H1 (cell line): Measurements from ENCODE around the gene RPL39L. TPM values are rescaled to one million over a fixed set of nuclear protein-coding genes. Genes with fewer than 3 reads are reported as not detected.

Experiments used
- CTCF ChIA-PET: fragments of 300-600 bp; sonication (Branson Sonifier 250); formaldehyde crosslinking; loops from one replicate; lab custom pipeline; 2021; ENCODE audit not compliant: partially characterized antibody; lab: Charles Lee
- POLR2A ChIA-PET: fragments of 300-600 bp; sonication (Branson Sonifier 250); formaldehyde crosslinking; loops from one replicate; lab custom pipeline; 2021; ENCODE audit warnings: inconsistent platforms; ENCODE audit not compliant: partially characterized antibody; lab: Charles Lee
- DNase-seq, 2 experiments: peaks; one replicate each; pipeline versions ENCODE4 v3.0.0 to v3.0.0-alpha.2; 2010 to 2022; ENCODE audit warnings: low spot score in 2 of 2, low read depth in 1 of 2, mixed read lengths in 1 of 2
- FAIRE-seq: peaks from 2 replicates; lab custom pipeline; 2011; peaks lifted over from hg19 to GRCh38; lab: Jason Lieb, UNC
- H2AFZ ChIP-seq: 2 replicates; pipeline ENCODE4 v1.8.1; 2012; ENCODE audit warnings: low read length, inconsistent platforms
- H2AK5ac ChIP-seq: 2 replicates; pipeline ENCODE4 v1.6.1; 2013; ENCODE audit warnings: low read depth, low read length
- H2BK120ac ChIP-seq: replicated peaks from 2 replicates; pipeline ENCODE3; 2013; ENCODE audit warnings: low read depth, low read length, inconsistent platforms
- H2BK12ac ChIP-seq: 2 replicates; pipeline ENCODE4 v1.6.1; 2013; ENCODE audit warnings: low read depth, low read length
- H2BK15ac ChIP-seq: 2 replicates; pipeline ENCODE4 v1.6.1; 2013; ENCODE audit warnings: low read length
- H2BK20ac ChIP-seq: 2 replicates; pipeline ENCODE4 v1.6.1; 2013; ENCODE audit warnings: low read length
- H2BK5ac ChIP-seq: 2 replicates; pipeline ENCODE4 v1.6.1; 2013; ENCODE audit warnings: low read depth, low read length
- H3K14ac ChIP-seq: 2 replicates; pipeline ENCODE4 v1.6.1; 2013; ENCODE audit warnings: inconsistent platforms; ENCODE audit not compliant: insufficient read length
- H3K18ac ChIP-seq: 2 replicates; pipeline ENCODE4 v1.6.1; 2013; ENCODE audit warnings: low read length; ENCODE audit errors: extremely low read depth
- H3K23ac ChIP-seq: 2 replicates; pipeline ENCODE4 v1.6.1; 2013; ENCODE audit warnings: inconsistent platforms; ENCODE audit not compliant: insufficient read length
- H3K23me2 ChIP-seq: 2 replicates; pipeline ENCODE4 v1.6.1; 2013; ENCODE audit warnings: low read depth, low read length
- H3K27ac ChIP-seq: 2 replicates; pipeline ENCODE4 v1.6.1; 2011; ENCODE audit warnings: low read depth, low read length, inconsistent platforms
- H3K27me3 ChIP-seq, 4 experiments: replicated peaks in 1 of 4; 1 replicate in 1 of 4; 2 replicates in 3 of 4; pipeline versions ENCODE4 v1.6.1 to v1.8.1; 2011 to 2013; ENCODE audit warnings: low read length in 3 of 4, mild to moderate bottlenecking in 3 of 4, inconsistent platforms in 2 of 4, mixed read lengths in 2 of 4, moderate library complexity in 1 of 4; ENCODE audit not compliant: control insufficient read depth in 3 of 4, insufficient read depth in 3 of 4; ENCODE audit errors: extremely low read depth in 1 of 4
- H3K36me3 ChIP-seq, 4 experiments: 2 replicates each; pipeline versions ENCODE4 v1.6.1 to v1.8.1; 2011 to 2013; ENCODE audit warnings: mild to moderate bottlenecking in 4 of 4, low read length in 3 of 4, moderate library complexity in 2 of 4, control low read depth in 1 of 4, inconsistent platforms in 1 of 4; ENCODE audit not compliant: insufficient read depth in 4 of 4, control insufficient read depth in 2 of 4
- H3K4ac ChIP-seq: replicated peaks from 2 replicates; pipeline ENCODE3; 2013; ENCODE audit warnings: low read length, low read depth, mixed read lengths, inconsistent platforms; ENCODE audit not compliant: insufficient read length
- H3K4me1 ChIP-seq, 4 experiments: replicated peaks in 1 of 4; 1 replicate in 1 of 4; 2 replicates in 3 of 4; pipeline versions ENCODE4 v1.6.1 to v1.8.1; 2011 to 2013; ENCODE audit warnings: low read length in 3 of 4, inconsistent platforms in 2 of 4, mixed read lengths in 1 of 4; ENCODE audit not compliant: insufficient read depth in 4 of 4, control insufficient read depth in 3 of 4
- H3K4me2 ChIP-seq, 2 experiments: 2 replicates each; pipeline versions ENCODE4 v1.6.1 to v1.8.1; 2011 to 2013; ENCODE audit warnings: low read depth in 2 of 2, low read length in 2 of 2, control low read depth in 1 of 2, inconsistent platforms in 1 of 2, mild to moderate bottlenecking in 1 of 2; ENCODE audit not compliant: insufficient read depth in 1 of 2
- H3K4me3 ChIP-seq, 4 experiments: fragments of 200-600, 300-600 bp in 1 of 4; sonication (generic), shearing (Covaris generic), sonication (Bioruptor Twin) in 1 of 4; 2 replicates each; pipeline versions ENCODE4 v1.5.1 to v1.8.1; 2011 to 2016; ENCODE audit warnings: low read length in 4 of 4, low read depth in 3 of 4, control low read depth in 2 of 4, inconsistent platforms in 2 of 4, mild to moderate bottlenecking in 2 of 4, mixed read lengths in 1 of 4, moderate library complexity in 1 of 4; ENCODE audit not compliant: insufficient read depth in 2 of 4; ENCODE audit errors: extremely low read depth in 1 of 4
- H3K56ac ChIP-seq: replicated peaks from 2 replicates; pipeline ENCODE3; 2013; ENCODE audit warnings: low read depth, mild to moderate bottlenecking, mixed read lengths, low read length, inconsistent platforms; ENCODE audit not compliant: insufficient read length
- H3K79me1 ChIP-seq: 2 replicates; pipeline ENCODE4 v1.6.1; 2013; ENCODE audit warnings: low read depth, low read length, control low read depth
- H3K79me2 ChIP-seq, 2 experiments: 2 replicates each; pipeline versions ENCODE4 v1.6.1 to v1.8.1; 2012 to 2013; ENCODE audit warnings: low read length in 2 of 2, mild to moderate bottlenecking in 2 of 2, inconsistent platforms in 1 of 2; ENCODE audit not compliant: insufficient read depth in 2 of 2, control insufficient read depth in 1 of 2
- H3K9ac ChIP-seq, 4 experiments: replicated peaks in 1 of 4; 1 replicate in 1 of 4; 2 replicates in 3 of 4; pipeline versions ENCODE4 v1.6.1 to v1.8.1; 2011 to 2013; ENCODE audit warnings: low read depth in 3 of 4, low read length in 3 of 4, control low read depth in 2 of 4, mild to moderate bottlenecking in 2 of 4, moderate library complexity in 2 of 4, inconsistent platforms in 1 of 4; ENCODE audit errors: extremely low read depth in 1 of 4
- H3K9me3 ChIP-seq, 2 experiments: 2 replicates each; pipeline versions ENCODE4 v1.6.1 to v1.8.1; 2012 to 2013; ENCODE audit warnings: mild to moderate bottlenecking in 2 of 2, moderate library complexity in 2 of 2, control low read depth in 1 of 2, inconsistent platforms in 1 of 2, low read depth in 1 of 2, low read length in 1 of 2, mixed read lengths in 1 of 2; ENCODE audit not compliant: insufficient read depth in 2 of 2
- H4K20me1 ChIP-seq, 2 experiments: replicated peaks in 1 of 2; 2 replicates each; pipeline versions ENCODE3 to v1.8.1; 2011 to 2013; ENCODE audit warnings: inconsistent platforms in 2 of 2, low read length in 2 of 2, mild to moderate bottlenecking in 1 of 2; ENCODE audit not compliant: insufficient read depth in 2 of 2, control insufficient read depth in 1 of 2
- H4K5ac ChIP-seq: 2 replicates; pipeline ENCODE4 v1.6.1; 2013; ENCODE audit warnings: low read length, low read depth, mixed read lengths, inconsistent platforms; ENCODE audit not compliant: insufficient read length
- H4K8ac ChIP-seq: 2 replicates; pipeline ENCODE4 v1.8.0; 2013; ENCODE audit warnings: mild to moderate bottlenecking, moderate library complexity, low read length, inconsistent platforms; ENCODE audit not compliant: insufficient read depth; ENCODE audit errors: extremely low read depth
- H4K91ac ChIP-seq: replicated peaks from 2 replicates; pipeline ENCODE3; 2013; ENCODE audit warnings: low read length, mixed read lengths, inconsistent platforms; ENCODE audit not compliant: insufficient read length
- POLR2A ChIP-seq, 2 experiments: IDR thresholded peaks; 1 replicate in 1 of 2; 2 replicates in 1 of 2; pipeline ENCODE4 v1.6.1; 2011; ENCODE audit warnings: low read depth in 2 of 2, low read length in 2 of 2, mild to moderate bottlenecking in 2 of 2; ENCODE audit errors: control extremely low read depth in 1 of 2
- POLR2AphosphoS5 ChIP-seq: IDR thresholded peaks from 2 replicates; pipeline ENCODE4 v1.6.1; 2011; ENCODE audit warnings: low read depth, low read length
- WGBS, 2 experiments: shearing (Covaris generic) in 1 of 2; methylation state at CpG; one replicate each; pipeline versions ENCODE4 v1.1.6 to v1.1.7; 2013 to 2015; ENCODE audit warnings: low lambda C conversion rate in 2 of 2, mixed read lengths in 2 of 2, inconsistent platforms in 1 of 2, low coverage in 1 of 2, missing lambda C conversion rate in 1 of 2; ENCODE audit not compliant: insufficient replicate concordance in 2 of 2, insufficient coverage in 1 of 2, insufficient read length in 1 of 2; ENCODE audit errors: extremely low coverage in 1 of 2, missing lambda C conversion rate in 1 of 2; 5-methylcytosine and 5-hydroxymethylcytosine counted together
- polyA plus RNA-seq, 7 experiments: library from polyadenylated mRNA; depleted of rRNA in 3 of 7; stranded (reverse) in 5 of 7; unstranded in 2 of 7; fragments of >200 nt in 5 of 7; fragments of 200-250 nt in 2 of 7; gene quantifications; 1 replicate in 5 of 7; 2 replicates in 1 of 7; 4 replicates in 1 of 7; pipeline versions ENCODE4 v1.2.1 to v1.2.3, GENCODE V29; 2011 to 2013; ENCODE audit warnings: missing spikeins in 2 of 7, mixed read lengths in 2 of 7
- total RNA-seq: library from RNA; stranded (reverse); fragmentation: NEBNext Ultra II Directional; extraction: Animal tissue kit (Norgen Biotek cat#: 25700); gene quantifications from 2 replicates; pipeline ENCODE4 v1.2.1, GENCODE V29; 2021

RPL39L gene
- total and polyA plus RNA-seq, 2 of the 8 experiments (the other 6 are each of a cell fraction or from before 2014, with no cell fraction given) = 51.8 to 67.7 TPM

DNA sequence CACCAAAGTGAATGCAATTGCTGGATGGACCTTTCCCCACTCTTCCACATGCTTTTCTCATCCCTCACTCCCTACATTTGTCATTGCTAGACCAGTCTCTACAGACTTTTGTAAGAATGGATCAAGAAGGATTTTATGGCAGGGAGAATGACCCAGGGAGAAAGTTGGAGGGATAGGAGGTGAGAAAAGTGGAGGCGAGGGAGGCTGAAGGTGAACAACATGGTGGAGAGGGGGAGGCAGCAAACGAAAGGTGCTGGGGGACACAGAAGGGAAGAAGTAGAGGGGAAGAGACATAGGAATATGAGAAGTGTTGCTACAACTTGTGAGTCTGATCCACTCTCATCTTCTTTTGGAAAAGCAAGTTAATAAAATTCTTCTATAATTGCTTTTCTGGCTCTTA lies 33.6 kb upstream of the RPL39L start:
- Histone ChIP-seq H3K23ac (no peak overlapping the region), H3K4me1 (peaks cover 4 to 10% (median 6%) of the 10 kb centered on the region in 4 experiments), H3K4ac (no peak overlapping the region), H4K20me1 (peaks cover 0 to 4% of the 10 kb centered on the region in 2 experiments), H3K79me2 (peaks cover 0 to 15% of the 10 kb centered on the region in 2 experiments; a peak in 1 of 4 replicates), H3K23me2 (no peaks in the 10 kb centered on the region), H3K4me3 (peak overlapping the region in 1 of 4 experiments; percentile 0; a peak in 1 of 8 replicates), H3K27me3 (no peaks in the 10 kb centered on the region), H2BK15ac (no peak overlapping the region), H3K14ac (no peak overlapping the region), H2BK120ac (no peak overlapping the region), H3K56ac (no peak overlapping the region), H3K18ac (no peak overlapping the region), H2BK5ac (no peak overlapping the region), H2BK12ac (no peak overlapping the region), H3K36me3 (peaks cover 0 to 44% (median 12%) of the 10 kb centered on the region in 4 experiments; a peak in 3 of 8 replicates), H3K27ac (no peak overlapping the region), H3K4me2 (peak overlapping the region in 1 of 2 experiments; percentile 35; a peak in 1 of 4 replicates), H3K9me3 (no peaks in the 10 kb centered on the region), H2BK20ac (no peak overlapping the region), H4K5ac (no peak overlapping the region), H4K8ac (no peak overlapping the region), H2AK5ac (no peak overlapping the region), H3K79me1 (no peaks in the 10 kb centered on the region; the same call in none of the 2 replicates), H3K9ac (no peak overlapping the region), H2AFZ (no peak overlapping the region), H4K91ac (no peak overlapping the region)
- 89% methylated on average over 2 of the region's 2 CpGs; no CpG with 5 or more reads in 1 of the 2 experiments for WGBS, 2 experiments
- peak in 1 of 2 experiments; percentile 47; a peak in 1 of 3 replicates for TF ChIP-seq POLR2A (IDR thresholded peaks at IDR 0.05; ENCODE audit: control extremely low read depth in 1 of 2, low read depth in 2 of 2, low read length in 2 of 2)
- no peak for TF ChIP-seq POLR2AphosphoS5
- ChIA-PET CTCF (interaction anchor here (1.0 to 2.3 kb wide), 2 partner anchors 8 to 33 kb away, joined by 3 to 15 read pairs; no protein-coding TSS in a partner anchor), POLR2A (interaction anchor here (1.1 to 2.0 kb wide), 3 partner anchors 9 to 23 kb away, joined by 4 to 17 read pairs (median 6); no protein-coding TSS in a partner anchor)
- FAIRE-seq (no peak), DNase-seq (no peak)
